D721Med (cell line): Measurements from ENCODE around the gene C6orf120.

Experiments
- DNase-seq: peaks from one replicate; pipeline ENCODE4 v3.0.0; 2011; ENCODE audit warnings: low spot score; ENCODE audit not compliant: insufficient read length
- FAIRE-seq: peaks from 2 replicates; lab custom pipeline; 2011; peaks lifted over from hg19 to GRCh38; lab: Jason Lieb, UNC
- CTCF ChIP-seq: IDR thresholded peaks from 2 replicates; pipeline ENCODE4 v1.5.1; 2012; ENCODE audit warnings: mild to moderate bottlenecking, control low read depth; ENCODE audit not compliant: insufficient read depth; ENCODE audit errors: missing control alignments

C6orf120 gene

GRCh38 chr6:169667716-169668115 lies 34.2 kb upstream of the C6orf120 start:
- DNase-seq (no peak), FAIRE-seq (no peak)
- TF ChIP-seq CTCF = no peak

- no peak for TF ChIP-seq CTCF
- FAIRE-seq = no peak
- DNase-seq = no peak
Observed at GRCh38 chr6:169668203-169668847, 33.6 kb upstream of the C6orf120 start.

GRCh38 chr6:169669147-169669546 lies 32.8 kb upstream of the C6orf120 start:
- no peak for DNase-seq
- TF ChIP-seq CTCF = no peak
- no peak for FAIRE-seq

GRCh38 chr6:169669889-169670288 lies 32.0 kb upstream of the C6orf120 start:
- no peak for DNase-seq
- FAIRE-seq = no peak
- TF ChIP-seq CTCF = no peak

- DNase-seq = no peak
- TF ChIP-seq CTCF = no peak
- FAIRE-seq = no peak
Observed at GRCh38 chr6:169671563-169671962, 30.4 kb upstream of the C6orf120 start.

- no peak for DNase-seq
- FAIRE-seq = no peak
- no peak for TF ChIP-seq CTCF
Observed at GRCh38 chr6:169675011-169675410, 26.9 kb upstream of the C6orf120 start.

DNA sequence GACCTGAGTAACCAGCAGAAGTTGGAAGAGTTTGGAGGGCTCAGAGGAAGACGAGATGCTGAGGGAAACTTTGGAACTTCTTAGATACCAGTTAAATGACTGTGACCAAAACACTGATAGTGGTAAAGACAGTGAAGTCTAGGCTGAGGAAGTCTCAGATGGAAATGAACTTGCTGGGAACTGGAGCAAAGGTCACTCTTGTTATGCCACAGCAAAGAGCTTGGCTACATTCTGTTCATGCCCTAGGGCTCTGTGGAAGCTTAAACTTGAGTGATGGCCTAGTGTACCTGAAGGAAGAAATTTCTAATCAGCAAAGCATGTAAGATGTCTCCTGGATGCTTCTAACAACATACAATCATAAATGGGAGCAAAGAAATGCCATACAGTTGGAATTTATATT lies 24.8 kb upstream of the C6orf120 start:
- no peak for TF ChIP-seq CTCF
- DNase-seq = no peak
- no peak for FAIRE-seq
